OCI-LY7 (cell line): Measurements from ENCODE around the gene PGR. TPM values are rescaled to one million over a fixed set of nuclear protein-coding genes. Genes with fewer than 3 reads are reported as not detected.
"Not testable (repeated sequence)": the region's sequence is repeated elsewhere in the genome, so short reads cannot be mapped to it uniquely, and the experiment has no call there.

Experiments
- BruUV-seq: library from RNA; stranded (reverse); fragments of 400-500 nt; replicated peaks from 2 replicates; lab custom pipeline; 2021; lab: Mats Ljungman, UMichigan
- CTCF ChIA-PET: fragments of 300-600 bp; sonication (Branson Sonifier 250); formaldehyde crosslinking; loops from one replicate; lab custom pipeline; 2022; ENCODE audit warnings: antibody characterized with exemption; ENCODE audit not compliant: unreplicated experiment; lab: Charles Lee
- POLR2A ChIA-PET: fragments of 300-600 bp; sonication (Branson Sonifier 250); formaldehyde crosslinking; loops from one replicate; lab custom pipeline; 2022; ENCODE audit warnings: antibody characterized with exemption; lab: Charles Lee
- DNase-seq: peaks from one replicate; pipeline ENCODE4 v3.0.0-alpha.2; 2015; ENCODE audit warnings: low spot score
- H2AFZ ChIP-seq: fragments of 200-600 bp; sonication (generic), shearing (Covaris generic); 2 replicates; pipeline ENCODE4 v1.6.1; 2014; ENCODE audit warnings: mild to moderate bottlenecking, antibody characterized with exemption, low read length, moderate library complexity
- H3K27ac ChIP-seq: fragments of 200-600 bp; sonication (generic); 2 replicates; pipeline ENCODE4 v1.5.1; 2014; ENCODE audit warnings: mixed run types, low read depth, mild to moderate bottlenecking, moderate library complexity, low read length, inconsistent platforms; ENCODE audit not compliant: poor library complexity, severe bottlenecking
- H3K36me3 ChIP-seq: fragments of 200-600 bp; sonication (generic); 2 replicates; pipeline ENCODE4 v1.6.1; 2014; ENCODE audit warnings: mild to moderate bottlenecking, antibody characterized with exemption, low read length, moderate library complexity, mixed read lengths; ENCODE audit not compliant: insufficient read depth
- H3K4me1 ChIP-seq: fragments of 200-600 bp; sonication (generic); 2 replicates; pipeline ENCODE4 v1.5.1; 2014; ENCODE audit warnings: mild to moderate bottlenecking, low read length; ENCODE audit not compliant: insufficient read depth, poor library complexity, severe bottlenecking
- H3K4me2 ChIP-seq: fragments of 200-600 bp; sonication (generic); 2 replicates; pipeline ENCODE4 v1.6.1; 2014; ENCODE audit warnings: mild to moderate bottlenecking, low read length
- H3K4me3 ChIP-seq: fragments of 200-600 bp; sonication (generic); 2 replicates; pipeline ENCODE4 v1.5.1; 2014; ENCODE audit warnings: mild to moderate bottlenecking, low read depth, low read length; ENCODE audit not compliant: poor library complexity, severe bottlenecking
- H3K79me2 ChIP-seq: fragments of 200-600 bp; sonication (generic); 2 replicates; pipeline ENCODE4 v1.6.1; 2016; ENCODE audit warnings: low read depth, mild to moderate bottlenecking, low read length, moderate library complexity, mixed read lengths; ENCODE audit not compliant: insufficient read depth
- H3K9me2 ChIP-seq: fragments of 200-600 bp; sonication (generic); 2 replicates; pipeline ENCODE4 v1.6.1; 2016; ENCODE audit warnings: mild to moderate bottlenecking, low read length, mixed read lengths; ENCODE audit not compliant: insufficient read depth
- H3K9me3 ChIP-seq: fragments of 200-600 bp; sonication (generic); 2 replicates; pipeline ENCODE4 v1.6.1; 2014; ENCODE audit warnings: mild to moderate bottlenecking, mixed run types, low read length, mixed read lengths
- H4K20me1 ChIP-seq: fragments of 200-600 bp; sonication (generic); 2 replicates; pipeline ENCODE4 v1.6.1; 2014; ENCODE audit warnings: mild to moderate bottlenecking, antibody characterized with exemption, low read length, moderate library complexity, mixed read lengths; ENCODE audit not compliant: insufficient read depth
- CTCF ChIP-seq: fragments of 200-600 bp; sonication (generic); conservative IDR thresholded peaks from 2 replicates; pipeline ENCODE4 v1.5.1; 2014; ENCODE audit warnings: mild to moderate bottlenecking, antibody characterized with exemption, low read length, moderate library complexity, mixed read lengths
- EZH2phosphoT487 ChIP-seq: fragments of 200-600 bp; sonication (generic); IDR thresholded peaks from 2 replicates; pipeline ENCODE4 v1.6.1; 2018; ENCODE audit warnings: low read depth, borderline replicate concordance, mild to moderate bottlenecking, mixed run types, antibody characterized with exemption, low read length, moderate library complexity, mixed read lengths
- intact Hi-C: fragments of 100-400 bp; cut with micrococcal nuclease; formaldehyde crosslinking; loops from one replicate; pipeline ENCODE4 v1.10.0; 2022; ENCODE audit not compliant: unreplicated experiment
- total RNA-seq, 2 experiments: library from RNA; depleted of rRNA in 1 of 2; stranded (reverse); fragments of >200 nt in 1 of 2; shearing (Covaris generic) in 1 of 2; gene quantifications; 2 replicates each; pipeline ENCODE4 v1.2.3, GENCODE V29; 2014 to 2022

PGR gene
- total RNA-seq, 2 experiments from 2014 or later, result not detected

GRCh38 chr11:101022256-101022655, 107.4 kb downstream of the PGR start:
- intact Hi-C loops, result no loop called here
- Histone ChIP-seq H3K79me2 (no peaks in the 10 kb centered on the region), H3K4me1 (no peaks in the 10 kb centered on the region), H4K20me1 (no peaks in the 10 kb centered on the region), H3K9me2 (no peaks in the 10 kb centered on the region), H3K36me3 (no peaks in the 10 kb centered on the region), H3K27ac (no peak overlapping the region), H3K4me2 (no peak overlapping the region), H3K4me3 (no peak overlapping the region), H3K9me3 (no peaks in the 10 kb centered on the region), H2AFZ (no peak overlapping the region)
- BruUV-seq, result no TSS peak
- ChIA-PET POLR2A (no interaction called here), CTCF (interaction anchor here (0.6 kb wide), 1 partner anchor 418 kb away, joined by 3 read pairs; no protein-coding TSS in a partner anchor)
- DNase-seq, result no peak
- TF ChIP-seq CTCF, result no peak
- TF ChIP-seq EZH2phosphoT487, result no peak

- Histone ChIP-seq H2AFZ (no peak overlapping the region), H3K4me1 (no peaks in the 10 kb centered on the region), H4K20me1 (no peaks in the 10 kb centered on the region), H3K36me3 (no peaks in the 10 kb centered on the region), H3K4me3 (no peak overlapping the region), H3K79me2 (no peaks in the 10 kb centered on the region), H3K4me2 (no peak overlapping the region), H3K9me3 (no peaks in the 10 kb centered on the region), H3K27ac (no peak overlapping the region), H3K9me2 (no peaks in the 10 kb centered on the region)
- no TSS peak for BruUV-seq
- no peak for TF ChIP-seq CTCF
- TF ChIP-seq EZH2phosphoT487, result no peak
- DNase-seq, result no peak
- intact Hi-C loops, result no loop called here
- POLR2A ChIA-PET, result interaction anchor here (0.6 kb wide), 1 partner anchor 57 kb away, joined by 8 read pairs; no protein-coding TSS in a partner anchor
- CTCF ChIA-PET, result interaction anchor here (0.6 kb wide), 1 partner anchor 247 kb away, joined by 3 read pairs; no protein-coding TSS in a partner anchor
Measured at GRCh38 chr11:101019870-101020269, 109.7 kb downstream of the PGR start.

- H3K27ac ChIP-seq, result no peak overlapping the region
- H3K4me1 ChIP-seq, result no peaks in the 10 kb centered on the region
- POLR2A ChIA-PET, result no interaction called here
- CTCF ChIA-PET, result no interaction called here
- H3K79me2 ChIP-seq, result no peaks in the 10 kb centered on the region
- no peaks in the 10 kb centered on the region for H4K20me1 ChIP-seq
- DNase-seq, result no peak
- no peaks in the 10 kb centered on the region for H3K9me3 ChIP-seq
- no peak overlapping the region for H2AFZ ChIP-seq
- H3K9me2 ChIP-seq, result no peaks in the 10 kb centered on the region
- H3K4me2 ChIP-seq, result no peak overlapping the region
- no TSS peak for BruUV-seq
- TF ChIP-seq CTCF (no peak), EZH2phosphoT487 (no peak)
- no peak overlapping the region for H3K4me3 ChIP-seq
- H3K36me3 ChIP-seq, result no peaks in the 10 kb centered on the region
- intact Hi-C loops, result no loop called here
Measured at GRCh38 chr11:101014600-101015285, 114.9 kb downstream of the PGR start.

- POLR2A ChIA-PET, H3K79me2 ChIP-seq, H4K20me1 ChIP-seq, H3K9me2 ChIP-seq, H3K27ac ChIP-seq, H3K4me3 ChIP-seq, DNase-seq, H3K36me3 ChIP-seq, H3K9me3 ChIP-seq, H3K4me2 ChIP-seq, CTCF ChIA-PET, BruUV-seq, H3K4me1 ChIP-seq, intact Hi-C loops, H2AFZ ChIP-seq: not testable (repeated sequence)
Measured at GRCh38 chr11:101013702-101014101, 115.9 kb downstream of the PGR start.
